Activated CD8-positive, alpha-beta memory T cell treated with anti-CD3 and anti-CD28 coated beads for 48 hours (primary cell): ENCODE measurements around the gene PPP2R3A.
"Not testable (repeated sequence)": the region's sequence is repeated elsewhere in the genome, so short reads cannot be mapped to it uniquely, and the experiment has no call there.

Experiments used
- DNase-seq, 3 experiments: peaks; one replicate each; pipeline ENCODE4 v3.0.0-alpha.2; 2020; ENCODE audit warnings: low read depth in 2 of 3, low spot score in 2 of 3

Gene PPP2R3A

GRCh38 chr3:136192195-136192594 is 226.7 kb downstream of the PPP2R3A start:
- DNase-seq, result not testable (repeated sequence)

DNA sequence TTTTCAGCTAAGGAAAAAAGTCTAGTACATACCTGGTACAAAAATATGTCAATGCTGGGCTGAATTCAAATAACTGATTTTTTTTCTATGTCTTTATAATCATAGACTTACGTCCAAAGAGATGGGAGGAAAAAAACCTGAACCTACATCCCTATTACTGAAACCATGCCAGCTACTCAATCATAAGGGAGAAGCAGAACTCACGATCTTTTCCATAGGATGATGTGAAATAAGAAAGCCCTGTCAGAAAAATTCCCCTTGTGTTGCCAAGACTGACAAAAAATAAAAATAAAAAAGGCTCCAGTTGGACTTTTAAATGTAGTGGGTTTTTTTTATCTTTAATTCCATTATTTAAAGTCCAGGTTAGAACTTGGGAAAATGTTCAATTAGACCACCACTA is 227.3 kb downstream of the PPP2R3A start:
- DNase-seq, result no peak

DNA sequence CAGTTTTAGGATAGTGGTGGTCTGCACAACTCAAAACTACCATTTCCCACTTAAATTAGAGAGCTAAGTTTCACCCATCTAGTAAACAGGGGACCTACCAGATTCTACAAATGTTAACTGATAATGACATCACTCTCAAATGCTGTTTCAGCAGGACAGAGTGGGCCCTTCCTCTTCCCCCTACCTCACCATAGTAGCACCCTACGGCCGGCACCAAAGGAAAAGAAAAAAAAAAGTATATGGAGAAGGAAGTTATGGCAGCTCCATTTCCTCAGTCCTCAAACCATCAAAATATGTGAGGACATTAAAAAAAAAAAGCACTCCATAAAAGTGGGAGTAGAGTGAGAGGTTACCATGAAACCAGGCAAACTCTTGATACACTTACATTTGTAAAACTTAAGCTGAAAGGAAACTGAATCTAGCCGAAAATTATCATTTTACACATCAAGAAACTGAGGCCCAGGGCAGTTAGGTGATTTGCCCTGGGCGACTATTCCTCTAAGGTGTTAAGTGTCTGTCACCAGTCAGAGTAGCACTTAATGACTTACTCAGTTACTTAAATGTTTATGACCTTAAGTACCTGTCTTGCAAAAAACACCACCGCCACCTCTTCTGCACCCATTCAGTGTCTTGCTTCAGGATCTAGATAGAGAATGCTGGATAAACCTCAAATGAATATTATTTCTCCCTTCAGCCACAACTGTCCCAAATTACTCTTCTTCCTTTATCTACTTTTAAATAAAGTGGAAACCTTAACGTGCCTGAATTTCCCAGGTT is 227.9 kb downstream of the PPP2R3A start:
- no peak for DNase-seq

DNA sequence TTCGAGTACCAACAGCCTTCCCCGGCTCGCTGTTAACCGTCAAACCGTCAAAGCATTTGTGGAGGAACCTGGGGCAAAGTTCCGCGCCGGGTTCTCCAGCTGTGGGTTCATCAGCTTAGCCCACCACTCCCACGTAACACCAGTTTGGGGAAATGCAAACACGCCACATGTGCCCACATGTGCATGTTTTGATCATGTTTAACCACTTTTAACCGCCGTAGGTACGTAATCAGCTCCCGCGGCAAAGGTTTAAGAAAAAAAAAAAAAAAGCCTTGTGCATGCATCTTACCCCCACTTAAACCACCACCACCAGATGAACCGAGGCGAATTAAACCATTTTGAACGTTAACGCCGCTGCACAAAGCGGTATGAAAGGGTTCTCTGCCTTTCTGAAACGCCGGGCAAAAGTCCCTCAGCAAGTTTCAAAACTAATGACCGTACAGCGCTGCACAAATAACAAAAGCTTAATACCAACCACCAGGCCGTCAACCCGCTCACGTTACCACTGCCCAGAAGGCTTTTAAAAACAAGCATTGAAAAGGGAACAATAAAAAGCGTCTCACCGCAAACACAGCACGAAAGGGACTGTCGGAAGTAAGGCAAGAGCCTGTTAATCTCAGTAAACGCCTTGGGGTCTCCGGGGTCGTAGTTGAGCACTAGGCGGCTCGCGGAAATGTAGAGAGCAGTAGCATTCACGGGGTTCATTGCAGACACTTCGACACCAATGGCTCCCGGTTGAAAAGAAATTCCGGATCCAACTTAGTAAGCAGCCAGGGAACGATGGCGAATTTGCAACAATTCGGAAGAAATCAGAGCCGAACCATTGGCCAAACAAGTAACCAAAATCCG is 229.1 kb downstream of the PPP2R3A start:
- peak; percentile 19 to 60 (median 40) for DNase-seq

DNA sequence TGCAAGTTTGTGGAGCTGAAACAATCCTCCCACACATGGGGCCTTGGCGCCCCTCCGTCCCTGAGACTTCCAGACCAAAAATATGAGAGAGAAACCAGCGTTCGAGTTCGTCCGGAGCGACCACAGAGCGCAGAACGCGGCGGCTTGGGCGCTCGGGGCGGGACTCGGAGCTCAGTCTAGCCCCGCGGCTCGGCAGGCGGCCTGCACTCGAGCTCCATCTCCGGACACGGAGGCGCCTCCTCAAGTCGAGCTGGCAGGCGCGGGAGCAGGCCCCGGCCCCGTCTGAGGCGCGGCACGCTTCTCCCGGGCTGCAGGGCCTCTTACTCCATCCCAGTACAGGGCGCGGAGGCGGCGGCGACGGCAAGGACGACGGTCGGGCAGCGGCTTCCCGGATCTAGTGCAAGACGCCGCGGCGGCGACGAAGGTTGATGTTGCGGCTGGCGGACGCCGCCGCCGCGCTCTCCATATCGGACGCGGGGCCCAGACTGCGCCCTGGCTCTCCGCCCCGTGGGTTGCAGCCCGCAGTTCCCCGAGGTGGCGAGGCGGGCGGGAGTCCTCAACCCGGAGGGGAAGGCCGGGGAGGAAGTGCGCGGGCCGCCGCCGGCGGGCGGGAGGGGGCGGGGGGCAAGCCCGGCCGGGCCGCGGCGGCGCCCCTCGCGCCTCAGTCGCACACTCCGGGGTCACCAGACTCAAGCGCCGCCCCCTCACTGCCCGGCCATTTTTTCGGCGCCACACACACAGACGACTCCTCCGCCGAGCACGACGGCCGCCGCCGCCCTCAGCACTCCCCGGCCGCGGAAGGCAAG is 229.9 kb downstream of the PPP2R3A start:
- peak; percentile 49 to 70 (median 51) for DNase-seq

- no peak for DNase-seq
Observed at GRCh38 chr3:136196064-136196400, 230.5 kb downstream of the PPP2R3A start, which contains the start of gene MSL2. Gene MSL2, minus strand, starts transcription at chr3:136196335. Its CDS starts 1,222 bp downstream, at chr3:136195113.

DNA sequence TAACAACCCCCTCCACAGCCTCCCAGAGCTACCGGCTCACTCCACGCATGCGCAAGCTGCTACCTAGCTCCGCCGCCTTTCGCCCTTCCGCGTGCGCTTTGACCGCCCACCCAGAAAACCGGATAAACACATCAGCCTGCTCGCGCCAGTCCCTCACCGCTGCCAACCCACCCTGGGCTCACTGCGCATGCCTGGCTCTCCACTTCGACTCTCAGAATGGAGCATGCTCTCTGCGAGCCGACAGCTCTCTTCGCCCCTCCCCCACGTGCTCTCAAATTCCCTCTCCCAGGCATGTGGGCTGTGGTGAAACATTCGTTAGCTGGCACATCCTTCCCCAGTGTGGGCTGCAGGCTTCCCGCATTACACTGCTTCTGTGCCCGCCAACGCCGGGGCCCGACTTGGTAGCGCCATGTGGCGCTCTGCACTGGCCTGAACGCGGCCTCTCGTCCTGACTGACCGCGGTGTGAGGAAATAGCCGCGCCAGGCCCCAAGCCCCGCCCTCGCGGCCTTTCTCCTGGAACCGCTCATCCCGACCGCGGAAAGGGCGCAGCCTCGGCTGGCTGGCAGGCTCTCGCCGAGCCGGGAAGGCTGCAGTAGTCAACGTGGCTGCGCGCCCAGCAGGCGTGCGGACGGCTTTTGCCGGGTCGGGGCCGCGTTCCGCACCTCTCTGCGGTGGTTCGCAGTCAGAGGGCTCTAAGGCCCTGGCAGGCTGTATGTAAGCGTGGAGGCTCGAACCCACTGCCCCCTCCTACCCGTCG is 231.1 kb downstream of the PPP2R3A start:
- DNase-seq, result peak; percentile 96 to 98 (median 98)

GRCh38 chr3:136197159-136197793 is 231.7 kb downstream of the PPP2R3A start:
- DNase-seq, result no peak
